ENCODE measurements around the gene SPIRE2. TPM values are rescaled to one million over a fixed set of nuclear protein-coding genes. Genes with fewer than 3 reads are reported as not detected.
A peak's percentile ranks its signal among the peaks of the same experiment; 100 is the strongest.

SPIRE2 gene
- total and polyA plus RNA-seq, 2 of the 13 experiments (the other 11 are each of a cell fraction or from before 2014, with no cell fraction given): 13.3 to 37.5 TPM

- TF ChIP-seq ZUFSP (CRISPR knock-in tag; IDR thresholded peaks at IDR 0.05; ENCODE audit: borderline replicate concordance) (no peak), FOXC1 (CRISPR knock-in tag; IDR thresholded peaks at IDR 0.05; ENCODE audit: borderline replicate concordance) (peak; percentile 53; the same call in 1 of the 2 replicates), ZNF724P (CRISPR knock-in tag; IDR thresholded peaks at IDR 0.05; ENCODE audit: borderline replicate concordance) (peak; percentile 99), ZBTB49 (CRISPR knock-in tag; IDR thresholded peaks at IDR 0.05; ENCODE audit: borderline replicate concordance) (peak; percentile 93), ZNF335 (CRISPR knock-in tag; IDR thresholded peaks at IDR 0.05) (peak; percentile 91), FOXP1 (IDR thresholded peaks at IDR 0.05) (no peak), FOXP1 (CRISPR knock-in tag; IDR thresholded peaks at IDR 0.05) (peak; percentile 86), ZKSCAN5 (CRISPR knock-in tag; IDR thresholded peaks at IDR 0.05) (peak; percentile 84), ZNF598 (CRISPR knock-in tag; IDR thresholded peaks at IDR 0.05; ENCODE audit: borderline replicate concordance) (peak; percentile 85; the same call in 1 of the 2 replicates), ZBTB8A (CRISPR knock-in tag; IDR thresholded peaks at IDR 0.05; ENCODE audit: borderline replicate concordance, low read depth) (no peak), MAFF (IDR thresholded peaks at IDR 0.05; ENCODE audit: low read depth, low read length) (no peak), HHEX (CRISPR knock-in tag; IDR thresholded peaks at IDR 0.05) (peak; percentile 68; the same call in 1 of the 2 replicates), SNAPC5 (CRISPR knock-in tag; IDR thresholded peaks at IDR 0.05; ENCODE audit: borderline replicate concordance) (peak; percentile 90; the same call in 1 of the 2 replicates), KDM3A (CRISPR knock-in tag; IDR thresholded peaks at IDR 0.05; ENCODE audit: low read depth) (peak; percentile 98), CBFB (CRISPR knock-in tag; IDR thresholded peaks at IDR 0.05) (peak; percentile 100), EP300 (IDR thresholded peaks at IDR 0.05; ENCODE audit: low read depth in 2 of 2, low read length in 2 of 2) (peak; percentile 57 to 72), EP300 (CRISPR knock-in tag; IDR thresholded peaks at IDR 0.05; ENCODE audit: borderline replicate concordance) (peak; percentile 93), ZEB1 (IDR thresholded peaks at IDR 0.05; ENCODE audit: insufficient replicate concordance, low read depth) (no peak), JARID2 (CRISPR knock-in tag; IDR thresholded peaks at IDR 0.05; ENCODE audit: insufficient replicate concordance) (peak; percentile 79), ZNF878 (CRISPR knock-in tag; IDR thresholded peaks at IDR 0.05) (peak; percentile 99), TFAP4 (IDR thresholded peaks at IDR 0.05; ENCODE audit: borderline replicate concordance, low read depth) (peak; percentile 70; the same call in 1 of the 2 replicates), HOXA9 (CRISPR knock-in tag; IDR thresholded peaks at IDR 0.05; ENCODE audit: borderline replicate concordance) (peak; percentile 98), TCF12 (IDR thresholded peaks at IDR 0.05) (no peak), TCF12 (CRISPR knock-in tag; IDR thresholded peaks at IDR 0.05) (peak; percentile 68; the same call in 1 of the 2 replicates), ZSCAN21 (CRISPR knock-in tag; IDR thresholded peaks at IDR 0.05; ENCODE audit: borderline replicate concordance) (peak; percentile 99; the same call in 1 of the 2 replicates), ZNF563 (CRISPR knock-in tag; IDR thresholded peaks at IDR 0.05) (peak; percentile 86; the same call in 1 of the 2 replicates), SAP130 (CRISPR knock-in tag; IDR thresholded peaks at IDR 0.05; ENCODE audit: low read depth) (peak; percentile 98)
Measured at GRCh38 chr16:89917773-89918452, 89.6 kb downstream of the SPIRE2 start (continued).

Measured in HepG2 (cell line).